SKM-1 (cell line): ENCODE measurements around the gene SLC23A2.
A peak's percentile ranks its signal among the peaks of the same experiment; 100 is the strongest.

Source experiments
- DNase-seq: peaks from one replicate; lab custom pipeline; 2025; ENCODE audit not compliant: unreplicated experiment; lab: John Stamatoyannopoulos, UW

Gene SLC23A2

GRCh38 chr20:4820806-4821518, 180.3 kb downstream of the SLC23A2 start:
- DNase-seq: no peak

GRCh38 chr20:4819901-4820300, 181.4 kb downstream of the SLC23A2 start:
- DNase-seq: no peak

GRCh38 chr20:4817230-4817671, 184.1 kb downstream of the SLC23A2 start:
- DNase-seq: no peak

- no peak for DNase-seq
Measured at GRCh38 chr20:4815628-4816027, 185.7 kb downstream of the SLC23A2 start.

- no peak for DNase-seq
Measured at GRCh38 chr20:4814696-4815252, 186.5 kb downstream of the SLC23A2 start.

GRCh38 chr20:4813863-4814695, 187.2 kb downstream of the SLC23A2 start:
- peak; percentile 69 for DNase-seq

- DNase-seq: no peak
Measured at GRCh38 chr20:4813076-4813862, 188.0 kb downstream of the SLC23A2 start.

- DNase-seq: no peak
Measured at GRCh38 chr20:4812641-4813075, 188.7 kb downstream of the SLC23A2 start.

- no peak for DNase-seq
Measured at GRCh38 chr20:4812216-4812615, 189.1 kb downstream of the SLC23A2 start.

GRCh38 chr20:4811661-4812181, 189.6 kb downstream of the SLC23A2 start:
- peak; percentile 55 for DNase-seq

GRCh38 chr20:4811257-4811656, 190.1 kb downstream of the SLC23A2 start:
- DNase-seq: no peak

GRCh38 chr20:4810426-4811019, 190.8 kb downstream of the SLC23A2 start:
- no peak for DNase-seq

GRCh38 chr20:4809707-4810106, 191.6 kb downstream of the SLC23A2 start:
- no peak for DNase-seq

GRCh38 chr20:4808872-4809271, 192.4 kb downstream of the SLC23A2 start:
- DNase-seq: no peak

- no peak for DNase-seq
Measured at GRCh38 chr20:4805663-4806449, 195.5 kb downstream of the SLC23A2 start.

GRCh38 chr20:4802527-4802926, 198.8 kb downstream of the SLC23A2 start:
- peak; percentile 51 for DNase-seq
